CD14-positive monocyte (primary cell): Measurements from ENCODE around the gene CADM1. TPM values are rescaled to one million over a fixed set of nuclear protein-coding genes. Genes with fewer than 3 reads are reported as not detected.

ENCODE experiments used
- DNase-seq, 3 donors: peaks; one replicate each; pipeline ENCODE4 v3.0.0-alpha.2; 2011 to 2022
- H2AFZ ChIP-seq: 2 replicates; pipeline ENCODE4 v1.6.0; 2012; ENCODE audit warnings: mild to moderate bottlenecking, low read depth, low read length, inconsistent platforms; ENCODE audit not compliant: insufficient read depth, poor library complexity, severe bottlenecking
- H3K27ac ChIP-seq, 2 donors: 1 replicate in 1 of 2; 2 replicates in 1 of 2; pipeline ENCODE4 v1.5.1; 2012 to 2013; ENCODE audit warnings: low read length in 2 of 2, control low read depth in 1 of 2, inconsistent platforms in 1 of 2, low read depth in 1 of 2, mild to moderate bottlenecking in 1 of 2
- H3K27me3 ChIP-seq, 2 donors: one replicate each; pipeline versions ENCODE4 v1.6.0 to v1.6.1; 2011 to 2013; ENCODE audit warnings: low read length in 2 of 2; ENCODE audit not compliant: control insufficient read depth in 2 of 2, insufficient read depth in 2 of 2
- H3K36me3 ChIP-seq, 2 donors: replicated peaks in 1 of 2; 1 replicate in 1 of 2; 2 replicates in 1 of 2; pipeline versions ENCODE4 v1.5.1 to v1.6.1; 2012 to 2013; ENCODE audit warnings: low read length in 2 of 2, control low read depth in 1 of 2, inconsistent platforms in 1 of 2, mild to moderate bottlenecking in 1 of 2; ENCODE audit not compliant: insufficient read depth in 2 of 2, control insufficient read depth in 1 of 2
- H3K4me1 ChIP-seq, 2 donors: 1 replicate in 1 of 2; 2 replicates in 1 of 2; pipeline versions ENCODE4 v1.5.1 to v1.6.1; 2012 to 2013; ENCODE audit warnings: low read length in 2 of 2, control low read depth in 1 of 2, inconsistent platforms in 1 of 2, mild to moderate bottlenecking in 1 of 2, moderate library complexity in 1 of 2; ENCODE audit not compliant: insufficient read depth in 2 of 2, control insufficient read depth in 1 of 2
- H3K4me2 ChIP-seq: replicated peaks from 2 replicates; pipeline ENCODE3; 2012; ENCODE audit warnings: low read length, moderate library complexity, mild to moderate bottlenecking; ENCODE audit not compliant: poor library complexity, severe bottlenecking; ENCODE audit errors: extremely low read depth
- H3K4me3 ChIP-seq, 3 experiments: fragments of 200-600 bp in 1 of 3; sonication (generic) in 1 of 3; replicated peaks in 1 of 3; 1 replicate in 2 of 3; 2 replicates in 1 of 3; pipeline ENCODE4 v1.5.1; 2011 to 2013; ENCODE audit warnings: low read length in 3 of 3, mild to moderate bottlenecking in 3 of 3, control low read depth in 2 of 3, low read depth in 2 of 3, inconsistent platforms in 1 of 3, moderate library complexity in 1 of 3
- H3K79me2 ChIP-seq: 2 replicates; pipeline ENCODE4 v1.6.0; 2012; ENCODE audit warnings: mild to moderate bottlenecking, control low read depth, inconsistent platforms, low read length, moderate library complexity; ENCODE audit not compliant: insufficient read depth
- H3K9ac ChIP-seq: 2 replicates; pipeline ENCODE4 v1.6.0; 2017; ENCODE audit warnings: low read length, mild to moderate bottlenecking; ENCODE audit not compliant: insufficient read depth, poor library complexity, severe bottlenecking
- H3K9me3 ChIP-seq, 2 donors: replicated peaks in 1 of 2; 1 replicate in 1 of 2; 2 replicates in 1 of 2; pipeline versions ENCODE4 v1.5.1 to v1.6.1; 2012 to 2013; ENCODE audit warnings: low read length in 2 of 2, control low read depth in 1 of 2; ENCODE audit not compliant: control insufficient read depth in 1 of 2, insufficient read depth in 1 of 2
- H4K20me1 ChIP-seq: 2 replicates; pipeline ENCODE4 v1.6.0; 2012; ENCODE audit warnings: mild to moderate bottlenecking, low read length, control low read depth, moderate library complexity; ENCODE audit not compliant: insufficient read depth
- H3K27ac Mint-ChIP-seq, 7 donors: one replicate each; pipeline ENCODE4 v1.8.0; 2020; ENCODE audit warnings: mild to moderate bottlenecking in 7 of 7, mixed read lengths in 7 of 7, moderate library complexity in 6 of 7, inconsistent platforms in 2 of 7
- H3K27me3 Mint-ChIP-seq, 3 donors: one replicate each; pipeline ENCODE4 v1.8.0; 2021 to 2022; ENCODE audit warnings: low read depth in 3 of 3, mild to moderate bottlenecking in 3 of 3, mixed read lengths in 3 of 3, moderate library complexity in 3 of 3, inconsistent platforms in 1 of 3
- H3K36me3 Mint-ChIP-seq, 2 donors: one replicate each; pipeline ENCODE4 v1.8.0; 2020; ENCODE audit warnings: mixed read lengths in 2 of 2, inconsistent platforms in 1 of 2, mild to moderate bottlenecking in 1 of 2
- H3K4me1 Mint-ChIP-seq: one replicate; pipeline ENCODE4 v1.8.0; 2020; ENCODE audit warnings: mild to moderate bottlenecking, mixed read lengths
- H3K4me3 Mint-ChIP-seq, 2 donors: one replicate each; pipeline ENCODE4 v1.8.0; 2020; ENCODE audit warnings: mild to moderate bottlenecking in 2 of 2, mixed read lengths in 2 of 2, moderate library complexity in 1 of 2
- H3K9me3 Mint-ChIP-seq, 7 donors: one replicate each; pipeline ENCODE4 v1.8.0; 2020 to 2022; ENCODE audit warnings: mixed read lengths in 7 of 7, mild to moderate bottlenecking in 6 of 7, moderate library complexity in 6 of 7, inconsistent platforms in 2 of 7
- WGBS: methylation state at CpG from one replicate; pipeline ENCODE4 v1.1.5; 2013; ENCODE audit warnings: missing lambda C conversion rate; ENCODE audit not compliant: insufficient coverage; 5-methylcytosine and 5-hydroxymethylcytosine counted together
- intact Hi-C, 2 donors: fragments of 100-400 bp; cut with micrococcal nuclease; formaldehyde crosslinking; loops; one replicate each; pipeline versions ENCODE4 v1.15.0 to v1.15.1; 2023
- polyA plus RNA-seq, 3 donors: library from polyadenylated mRNA; depleted of rRNA in 1 of 3; unstranded in 2 of 3; stranded (reverse) in 1 of 3; fragments of 300-500 nt in 2 of 3; fragments of >200 nt in 1 of 3; fragmentation: Illumina TruSeq in 2 of 3; gene quantifications; 1 replicate in 2 of 3; 2 replicates in 1 of 3; pipeline ENCODE4 v1.2.3, GENCODE V29; 2012 to 2021
- TF ChIP-seq, protein P1 (sequence below): fragments of 200-600 bp; IDR thresholded peaks from one replicate; pipeline ENCODE4 v1.8.0; 2022; ENCODE audit warnings: antibody characterized with exemption, mild to moderate bottlenecking

The CADM1 gene
- polyA plus RNA-seq, 3 donors, result not detected

DNA sequence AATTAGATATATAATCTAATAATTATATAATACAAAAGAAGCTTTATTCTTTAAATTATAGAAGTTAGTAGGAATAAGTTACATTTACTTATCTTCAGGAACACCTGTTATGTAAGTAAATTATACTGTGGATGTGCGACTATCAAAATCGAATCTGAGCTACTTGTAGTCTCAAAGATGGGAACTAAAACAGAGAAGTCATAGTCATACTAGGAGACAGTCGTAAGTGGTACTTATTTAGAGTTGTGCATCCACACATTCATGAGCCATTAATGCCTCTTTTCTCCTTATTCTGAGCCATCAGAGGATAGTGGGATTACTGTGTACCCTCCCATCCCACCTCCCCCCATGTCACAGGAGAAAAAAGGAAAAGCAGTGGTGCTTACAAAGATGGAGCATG lies 114.4 kb downstream of the CADM1 start:
- TF ChIP-seq, protein P1, sequence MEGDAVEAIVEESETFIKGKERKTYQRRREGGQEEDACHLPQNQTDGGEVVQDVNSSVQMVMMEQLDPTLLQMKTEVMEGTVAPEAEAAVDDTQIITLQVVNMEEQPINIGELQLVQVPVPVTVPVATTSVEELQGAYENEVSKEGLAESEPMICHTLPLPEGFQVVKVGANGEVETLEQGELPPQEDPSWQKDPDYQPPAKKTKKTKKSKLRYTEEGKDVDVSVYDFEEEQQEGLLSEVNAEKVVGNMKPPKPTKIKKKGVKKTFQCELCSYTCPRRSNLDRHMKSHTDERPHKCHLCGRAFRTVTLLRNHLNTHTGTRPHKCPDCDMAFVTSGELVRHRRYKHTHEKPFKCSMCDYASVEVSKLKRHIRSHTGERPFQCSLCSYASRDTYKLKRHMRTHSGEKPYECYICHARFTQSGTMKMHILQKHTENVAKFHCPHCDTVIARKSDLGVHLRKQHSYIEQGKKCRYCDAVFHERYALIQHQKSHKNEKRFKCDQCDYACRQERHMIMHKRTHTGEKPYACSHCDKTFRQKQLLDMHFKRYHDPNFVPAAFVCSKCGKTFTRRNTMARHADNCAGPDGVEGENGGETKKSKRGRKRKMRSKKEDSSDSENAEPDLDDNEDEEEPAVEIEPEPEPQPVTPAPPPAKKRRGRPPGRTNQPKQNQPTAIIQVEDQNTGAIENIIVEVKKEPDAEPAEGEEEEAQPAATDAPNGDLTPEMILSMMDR, result no peak
- Histone ChIP-seq H3K27ac (no peak overlapping the region), H3K27me3 (no peaks in the 10 kb centered on the region), H3K79me2 (no peaks in the 10 kb centered on the region), H3K9ac (no peak overlapping the region), H3K9me3 (no peaks in the 10 kb centered on the region), H3K4me1 (no peaks in the 10 kb centered on the region), H4K20me1 (no peaks in the 10 kb centered on the region), H2AFZ (no peak overlapping the region), H3K4me2 (no peak overlapping the region), H3K36me3 (no peaks in the 10 kb centered on the region), H3K4me3 (no peak overlapping the region)
- Mint-ChIP-seq H3K27me3 (peaks cover 0 to 5% (median 4%) of the 10 kb centered on the region in 3 donors), H3K9me3 (peaks cover 0 to 1% (median 0%) of the 10 kb centered on the region in 7 donors), H3K27ac (no peak overlapping the region), H3K4me3 (no peak overlapping the region), H3K4me1 (no peaks in the 10 kb centered on the region), H3K36me3 (no peaks in the 10 kb centered on the region)
- intact Hi-C loops, result no loop called here
- WGBS, result no CpG with 5 or more reads among the region's 3 CpGs
- DNase-seq, result no peak

DNA sequence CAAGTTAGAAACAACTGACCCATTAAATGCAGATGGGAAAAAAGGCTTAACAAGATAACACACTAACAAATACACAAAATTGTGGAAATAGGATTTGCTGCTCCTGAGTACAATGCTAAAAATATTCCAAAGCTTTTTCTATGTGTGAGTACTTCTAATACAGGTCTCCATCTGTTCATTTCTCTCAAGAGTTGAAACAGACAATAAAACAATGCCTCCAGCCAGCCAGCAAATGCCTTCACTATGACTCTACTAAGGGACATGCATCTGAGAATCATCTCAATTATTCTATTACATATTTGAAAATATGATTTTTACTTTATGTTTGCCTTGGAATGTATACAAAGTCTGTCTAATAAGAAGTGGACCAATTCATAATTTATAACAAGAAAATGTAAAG lies 119.0 kb downstream of the CADM1 start:
- no peaks in the 10 kb centered on the region for H3K36me3 Mint-ChIP-seq

More for the DNA sequence above, 119.0 kb downstream of the CADM1 start:
- H3K9me3 Mint-ChIP-seq, result peaks cover 0 to 1% (median 0%) of the 10 kb centered on the region in 7 donors
- Histone ChIP-seq H3K27ac (no peak overlapping the region), H3K4me1 (no peaks in the 10 kb centered on the region), H3K36me3 (no peaks in the 10 kb centered on the region), H3K4me3 (no peak overlapping the region), H3K9ac (no peak overlapping the region), H3K4me2 (no peak overlapping the region), H4K20me1 (no peaks in the 10 kb centered on the region), H3K9me3 (no peaks in the 10 kb centered on the region), H3K27me3 (no peaks in the 10 kb centered on the region), H3K79me2 (no peaks in the 10 kb centered on the region), H2AFZ (no peak overlapping the region)
- DNase-seq, result no peak
- no peak overlapping the region for H3K4me3 Mint-ChIP-seq
- no peak overlapping the region for H3K27ac Mint-ChIP-seq
- intact Hi-C loops, result no loop called here
- peaks cover 0 to 4% (median 4%) of the 10 kb centered on the region in 3 donors for H3K27me3 Mint-ChIP-seq
- no peaks in the 10 kb centered on the region for H3K4me1 Mint-ChIP-seq
- TF ChIP-seq, protein P1, result no peak
